ENCODE data around the gene ZNF827. TPM values are rescaled to one million over a fixed set of nuclear protein-coding genes. Genes with fewer than 3 reads are reported as not detected.

The ZNF827 gene
- total and polyA plus RNA-seq, 2 of the 8 experiments (the other 6 are each of a cell fraction or from before 2014, with no cell fraction given): 25.3 to 26.2 TPM

- TF ChIP-seq USF2 (IDR thresholded peaks at IDR 0.05; ENCODE audit: low read length) (no peak), BCL11A (IDR thresholded peaks at IDR 0.05; ENCODE audit: low read depth in 2 of 2, low read length in 2 of 2) (no peak), CTCF (IDR thresholded peaks at IDR 0.05; ENCODE audit: control extremely low read depth in 1 of 3, insufficient read depth in 1 of 3, low read depth in 1 of 3, low read length in 3 of 3) (no peak), TEAD4 (IDR thresholded peaks at IDR 0.05; ENCODE audit: low read depth, low read length) (no peak), SIRT6 (IDR thresholded peaks at IDR 0.05; ENCODE audit: low read length) (no peak), POU5F1 (IDR thresholded peaks at IDR 0.05; ENCODE audit: low read depth, low read length) (no peak)
These were observed 159.3 kb downstream of the ZNF827 start (continued) for GRCh38 chr4:145779319-145779801.

All from H1 (cell line).